Endodermal cell (in vitro differentiated cells): ENCODE results near the gene PTBP1. TPM values are rescaled to one million over a fixed set of nuclear protein-coding genes. Genes with fewer than 3 reads are reported as not detected.

Experiments used
- DNase-seq: peaks from one replicate; pipeline ENCODE4 v3.0.0-alpha.2; 2017
- H3K27ac ChIP-seq: 2 replicates; pipeline ENCODE4 v1.5.1; 2013; ENCODE audit warnings: mild to moderate bottlenecking, low read depth, low read length, moderate library complexity
- H3K27me3 ChIP-seq: 2 replicates; pipeline ENCODE4 v1.6.1; 2013; ENCODE audit warnings: mild to moderate bottlenecking, low read length, moderate library complexity; ENCODE audit not compliant: insufficient read depth, control insufficient read depth, poor library complexity, severe bottlenecking
- H3K36me3 ChIP-seq: 2 replicates; pipeline ENCODE4 v1.7.0; 2013; ENCODE audit warnings: mild to moderate bottlenecking, low read length, moderate library complexity; ENCODE audit not compliant: control insufficient read depth, insufficient read depth
- H3K4me1 ChIP-seq: one replicate; pipeline ENCODE4 v1.7.0; 2013; ENCODE audit warnings: low read length; ENCODE audit not compliant: control insufficient read depth, insufficient read depth
- H3K4me3 ChIP-seq: 2 replicates; pipeline ENCODE4 v1.5.1; 2013; ENCODE audit warnings: mild to moderate bottlenecking, low read length, moderate library complexity
- H3K9ac ChIP-seq: 2 replicates; pipeline ENCODE4 v1.6.1; 2013; ENCODE audit warnings: mild to moderate bottlenecking, low read length, moderate library complexity; ENCODE audit not compliant: poor library complexity, severe bottlenecking; ENCODE audit errors: extremely low read depth
- H3K9me3 ChIP-seq: 2 replicates; pipeline ENCODE4 v1.6.1; 2013; ENCODE audit warnings: mild to moderate bottlenecking, low read length, moderate library complexity; ENCODE audit not compliant: control insufficient read depth
- H3K27ac Mint-ChIP-seq: 2 replicates; pipeline ENCODE4 v1.8.0; 2020; ENCODE audit warnings: mixed read lengths
- H3K27me3 Mint-ChIP-seq: 2 replicates; pipeline ENCODE4 v1.8.0; 2021; ENCODE audit warnings: mild to moderate bottlenecking, mixed read lengths; ENCODE audit not compliant: insufficient read depth
- H3K36me3 Mint-ChIP-seq: 2 replicates; pipeline ENCODE4 v1.8.0; 2020; ENCODE audit warnings: low read depth, mixed read lengths
- H3K4me1 Mint-ChIP-seq: 2 replicates; pipeline ENCODE4 v1.8.0; 2020; ENCODE audit warnings: mixed read lengths
- H3K4me3 Mint-ChIP-seq: 2 replicates; pipeline ENCODE4 v1.8.0; 2020; ENCODE audit warnings: mild to moderate bottlenecking, moderate library complexity, mixed read lengths
- H3K9me3 Mint-ChIP-seq: 2 replicates; pipeline ENCODE4 v1.8.0; 2020; ENCODE audit warnings: mild to moderate bottlenecking, mixed read lengths
- WGBS, 2 experiments: methylation state at CpG; one replicate each; pipeline versions ENCODE4 v1.1.5 to v1.1.7; 2013; ENCODE audit warnings: missing lambda C conversion rate in 2 of 2, mixed read lengths in 1 of 2; ENCODE audit not compliant: insufficient coverage in 1 of 2, insufficient read length in 1 of 2; 5-methylcytosine and 5-hydroxymethylcytosine counted together
- total RNA-seq, 2 donors: library from RNA; stranded (reverse); fragmentation: NEBNext Ultra II Directional in 1 of 2; extraction: Animal tissue kit (Norgen Biotek cat#: 25700) in 1 of 2; gene quantifications; 2 replicates in 1 of 2; 3 replicates in 1 of 2; pipeline ENCODE4 v1.2.1, GENCODE V29; 2021
- TF ChIP-seq, protein P1 (sequence below): fragments of 200-600 bp; sonication (generic); conservative IDR thresholded peaks from 2 replicates; pipeline ENCODE4 v1.5.0; 2021; ENCODE audit warnings: antibody characterized with exemption, mild to moderate bottlenecking

PTBP1 gene
- total RNA-seq, 2 donors from 2014 or later = 647 to 694 TPM

GRCh38 chr19:763181-763580, 34.1 kb upstream of the PTBP1 start:
- no peak overlapping the region for H3K27ac Mint-ChIP-seq
- DNase-seq = no peak
- no peak overlapping the region for H3K4me3 ChIP-seq
- H3K9ac ChIP-seq = no peak overlapping the region
- no peaks in the 10 kb centered on the region for H3K27me3 ChIP-seq
- H3K4me3 Mint-ChIP-seq = no peak overlapping the region
- TF ChIP-seq, protein P1, sequence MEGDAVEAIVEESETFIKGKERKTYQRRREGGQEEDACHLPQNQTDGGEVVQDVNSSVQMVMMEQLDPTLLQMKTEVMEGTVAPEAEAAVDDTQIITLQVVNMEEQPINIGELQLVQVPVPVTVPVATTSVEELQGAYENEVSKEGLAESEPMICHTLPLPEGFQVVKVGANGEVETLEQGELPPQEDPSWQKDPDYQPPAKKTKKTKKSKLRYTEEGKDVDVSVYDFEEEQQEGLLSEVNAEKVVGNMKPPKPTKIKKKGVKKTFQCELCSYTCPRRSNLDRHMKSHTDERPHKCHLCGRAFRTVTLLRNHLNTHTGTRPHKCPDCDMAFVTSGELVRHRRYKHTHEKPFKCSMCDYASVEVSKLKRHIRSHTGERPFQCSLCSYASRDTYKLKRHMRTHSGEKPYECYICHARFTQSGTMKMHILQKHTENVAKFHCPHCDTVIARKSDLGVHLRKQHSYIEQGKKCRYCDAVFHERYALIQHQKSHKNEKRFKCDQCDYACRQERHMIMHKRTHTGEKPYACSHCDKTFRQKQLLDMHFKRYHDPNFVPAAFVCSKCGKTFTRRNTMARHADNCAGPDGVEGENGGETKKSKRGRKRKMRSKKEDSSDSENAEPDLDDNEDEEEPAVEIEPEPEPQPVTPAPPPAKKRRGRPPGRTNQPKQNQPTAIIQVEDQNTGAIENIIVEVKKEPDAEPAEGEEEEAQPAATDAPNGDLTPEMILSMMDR = no peak
- no peaks in the 10 kb centered on the region for H3K27me3 Mint-ChIP-seq
- H3K36me3 ChIP-seq = no peaks in the 10 kb centered on the region
- 94 to 97% methylated on average over 7 to 10 of the region's 10 CpGs for WGBS, 2 experiments
- H3K9me3 Mint-ChIP-seq = peaks cover 16% of the 10 kb centered on the region
- H3K27ac ChIP-seq = no peak overlapping the region
- no peaks in the 10 kb centered on the region for H3K4me1 ChIP-seq
- no peaks in the 10 kb centered on the region for H3K9me3 ChIP-seq
- H3K36me3 Mint-ChIP-seq = no peaks in the 10 kb centered on the region
- no peaks in the 10 kb centered on the region for H3K4me1 Mint-ChIP-seq

GRCh38 chr19:763869-764268, 33.4 kb upstream of the PTBP1 start:
- TF ChIP-seq, protein P1 = no peak
- Histone ChIP-seq H3K36me3 (no peaks in the 10 kb centered on the region), H3K9ac (no peak overlapping the region), H3K4me3 (no peak overlapping the region), H3K27ac (no peak overlapping the region), H3K27me3 (no peaks in the 10 kb centered on the region), H3K4me1 (no peaks in the 10 kb centered on the region), H3K9me3 (no peaks in the 10 kb centered on the region)
- no peak overlapping the region for H3K27ac Mint-ChIP-seq
- 81 to 94% methylated on average over 5 to 6 of the region's 6 CpGs for WGBS, 2 experiments
- peaks cover 10% of the 10 kb centered on the region for H3K9me3 Mint-ChIP-seq
- no peaks in the 10 kb centered on the region for H3K36me3 Mint-ChIP-seq
- H3K4me1 Mint-ChIP-seq = no peaks in the 10 kb centered on the region
- DNase-seq = no peak
- no peaks in the 10 kb centered on the region for H3K27me3 Mint-ChIP-seq
- H3K4me3 Mint-ChIP-seq = no peak overlapping the region

DNA sequence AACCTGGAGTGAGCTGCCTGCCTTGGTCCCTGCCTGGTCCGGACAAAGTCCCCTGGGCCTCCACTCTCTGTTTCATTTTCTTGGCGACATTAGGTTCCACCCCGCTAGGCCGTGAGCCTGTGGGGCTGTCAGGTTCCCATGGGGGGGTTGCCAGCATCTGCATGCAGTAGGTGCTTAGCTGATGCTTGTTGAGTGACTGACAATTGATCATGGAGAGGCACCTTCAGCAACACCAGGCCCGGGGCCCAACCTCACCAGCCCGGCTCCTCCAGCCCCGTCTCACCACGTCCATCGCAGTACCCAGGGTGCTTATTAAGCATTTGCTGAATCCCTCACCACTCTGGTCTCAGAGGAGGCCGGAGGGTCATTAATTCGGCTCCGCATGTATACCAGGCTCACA, 33.0 kb upstream of the PTBP1 start:
- no peak overlapping the region for H3K27ac ChIP-seq
- no peak overlapping the region for H3K4me3 Mint-ChIP-seq
- no peak overlapping the region for H3K27ac Mint-ChIP-seq
- no peaks in the 10 kb centered on the region for H3K27me3 Mint-ChIP-seq
- H3K36me3 ChIP-seq = no peaks in the 10 kb centered on the region
- peaks cover 6% of the 10 kb centered on the region for H3K9me3 Mint-ChIP-seq
- no peak overlapping the region for H3K9ac ChIP-seq
- no peak for DNase-seq
- H3K4me3 ChIP-seq = no peak overlapping the region
- no peaks in the 10 kb centered on the region for H3K4me1 ChIP-seq
- TF ChIP-seq, protein P1 = no peak
- no peaks in the 10 kb centered on the region for H3K27me3 ChIP-seq
- WGBS, 2 experiments = 91 to 92% methylated on average over 10 to 12 of the region's 12 CpGs
- no peaks in the 10 kb centered on the region for H3K36me3 Mint-ChIP-seq
- H3K4me1 Mint-ChIP-seq = no peaks in the 10 kb centered on the region
- no peaks in the 10 kb centered on the region for H3K9me3 ChIP-seq
